Measurements from ENCODE around the gene TPGS1.

The TPGS1 gene

DNA sequence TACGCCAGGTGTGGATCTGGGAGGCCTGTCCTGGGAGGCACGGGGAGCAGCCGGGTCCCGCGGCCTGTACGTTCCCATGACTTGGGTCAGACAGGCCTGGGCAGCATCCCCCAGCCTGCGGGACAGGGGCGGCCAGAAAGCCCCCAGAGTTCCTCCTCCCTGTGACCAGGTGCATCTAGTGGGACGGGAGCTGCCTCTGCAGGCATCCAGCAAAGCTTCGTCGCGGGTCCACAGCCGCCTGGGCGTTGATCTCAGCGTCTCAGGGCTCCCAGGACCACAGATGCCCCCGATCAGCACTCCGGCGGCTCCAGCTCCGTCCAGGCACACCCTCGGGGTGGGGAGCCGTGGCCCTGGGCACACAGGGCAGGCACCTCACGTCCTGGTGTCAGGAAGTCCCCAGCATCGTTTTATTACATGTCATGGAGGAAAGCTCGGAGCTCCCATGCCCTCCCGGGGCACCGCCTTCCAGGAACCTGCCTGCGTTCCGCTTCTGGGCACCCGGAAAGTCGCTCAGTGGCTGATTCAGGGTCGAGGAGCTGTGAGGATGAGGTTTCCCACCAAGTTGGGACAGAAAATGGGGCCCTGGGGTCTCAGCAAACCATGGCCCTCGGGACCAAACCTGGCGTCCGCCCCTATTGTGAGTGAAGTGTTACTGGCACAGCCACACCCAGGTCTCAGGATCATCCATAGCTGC lies 35.0 kb downstream of the TPGS1 start:
- DNase-seq: no peak

DNA sequence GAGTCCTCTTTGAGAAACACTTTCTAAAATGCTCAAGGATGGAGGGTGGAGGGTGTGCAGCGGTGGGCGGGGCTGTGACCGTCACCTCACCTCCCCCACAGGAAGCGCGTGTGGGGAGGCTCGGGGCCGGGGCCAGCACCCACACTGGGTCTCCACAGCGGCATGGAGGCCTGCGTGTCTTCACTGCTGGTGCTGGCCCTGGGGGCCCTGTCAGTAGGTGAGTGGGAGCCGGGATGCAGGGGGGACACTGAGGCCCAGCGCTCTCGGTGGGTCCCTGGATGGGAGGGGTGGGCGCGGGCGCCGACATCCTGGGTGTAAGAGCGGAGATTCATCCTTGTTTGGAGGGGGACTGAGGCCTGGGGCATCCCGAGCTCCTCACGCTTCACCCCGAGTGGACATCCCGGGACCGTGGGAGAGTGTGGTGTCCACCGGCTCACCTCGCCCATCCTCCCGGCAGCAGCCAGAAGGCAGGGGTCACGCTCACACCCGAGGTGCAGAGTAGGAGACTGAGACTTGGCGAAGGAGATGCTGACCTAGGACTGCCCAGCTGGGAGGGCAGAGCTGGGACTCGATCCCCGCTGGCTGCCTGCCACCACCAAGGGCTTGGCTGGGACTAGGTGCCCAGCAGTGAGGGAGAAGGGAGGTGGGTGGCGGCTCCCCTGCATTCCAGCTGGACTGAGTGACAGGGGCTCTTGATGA lies 36.8 kb downstream of the TPGS1 start, which contains the start of gene GZMM:
GZMM (plus strand) TSS at position 144 of the 699 bp plus-strand sequence; CDS start at position 163, 19 bp downstream.
- no peak for DNase-seq

DNA sequence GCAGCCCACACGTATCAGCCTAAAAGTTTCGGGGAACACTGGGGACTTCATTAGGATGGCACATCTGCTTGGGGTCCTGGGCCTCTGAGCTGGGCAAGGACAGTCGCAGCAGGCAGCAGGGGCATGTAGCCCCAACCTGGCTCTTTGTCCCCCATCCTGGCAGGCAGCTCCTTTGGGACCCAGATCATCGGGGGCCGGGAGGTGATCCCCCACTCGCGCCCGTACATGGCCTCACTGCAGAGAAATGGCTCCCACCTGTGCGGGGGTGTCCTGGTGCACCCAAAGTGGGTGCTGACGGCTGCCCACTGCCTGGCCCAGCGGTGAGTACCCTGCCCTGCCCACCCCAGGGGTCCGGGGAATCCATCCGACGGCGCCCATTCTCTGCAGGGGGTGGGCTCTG lies 39.8 kb downstream of the TPGS1 start:
- DNase-seq: no peak

DNA sequence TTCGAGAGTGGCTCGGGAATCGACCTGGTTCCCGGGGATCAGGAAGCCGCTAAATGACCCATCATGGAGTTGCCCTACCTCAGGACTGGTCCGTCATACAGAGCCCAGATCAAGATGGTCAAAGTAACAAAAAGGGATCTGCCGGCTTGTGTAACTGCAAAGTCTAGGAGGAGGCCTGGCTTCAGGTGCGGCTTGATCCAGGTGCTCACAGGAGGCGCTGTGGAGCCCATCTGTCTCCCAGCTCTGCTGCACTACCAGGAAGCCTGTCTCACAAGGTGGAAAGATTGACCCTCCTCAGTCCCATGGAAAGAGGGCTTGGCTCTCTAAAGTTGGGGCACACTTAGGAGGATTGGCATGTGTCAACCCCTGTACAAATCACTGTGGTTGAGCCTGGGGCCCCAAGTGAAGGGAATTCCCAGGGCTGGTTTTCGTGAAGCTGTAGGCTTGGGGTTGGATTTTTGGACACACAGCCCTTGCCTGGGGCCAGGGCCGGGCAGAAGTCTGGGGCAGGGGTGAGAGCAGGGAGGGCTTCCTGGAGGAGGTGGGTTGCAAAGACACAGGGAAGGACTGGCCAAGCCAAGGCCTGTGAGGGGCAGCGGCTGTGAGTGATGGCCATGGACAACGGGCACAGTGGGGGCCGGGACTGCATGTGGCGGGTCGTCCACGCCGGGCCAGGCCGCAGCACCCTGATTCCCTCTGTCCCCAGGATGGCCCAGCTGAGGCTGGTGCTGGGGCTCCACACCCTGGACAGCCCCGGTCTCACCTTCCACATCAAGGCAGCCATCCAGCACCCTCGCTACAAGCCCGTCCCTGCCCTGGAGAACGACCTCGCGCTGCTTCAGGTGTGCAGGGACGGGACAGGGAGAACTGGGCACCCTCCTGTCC lies 40.8 kb downstream of the TPGS1 start:
- no peak for DNase-seq

DNA sequence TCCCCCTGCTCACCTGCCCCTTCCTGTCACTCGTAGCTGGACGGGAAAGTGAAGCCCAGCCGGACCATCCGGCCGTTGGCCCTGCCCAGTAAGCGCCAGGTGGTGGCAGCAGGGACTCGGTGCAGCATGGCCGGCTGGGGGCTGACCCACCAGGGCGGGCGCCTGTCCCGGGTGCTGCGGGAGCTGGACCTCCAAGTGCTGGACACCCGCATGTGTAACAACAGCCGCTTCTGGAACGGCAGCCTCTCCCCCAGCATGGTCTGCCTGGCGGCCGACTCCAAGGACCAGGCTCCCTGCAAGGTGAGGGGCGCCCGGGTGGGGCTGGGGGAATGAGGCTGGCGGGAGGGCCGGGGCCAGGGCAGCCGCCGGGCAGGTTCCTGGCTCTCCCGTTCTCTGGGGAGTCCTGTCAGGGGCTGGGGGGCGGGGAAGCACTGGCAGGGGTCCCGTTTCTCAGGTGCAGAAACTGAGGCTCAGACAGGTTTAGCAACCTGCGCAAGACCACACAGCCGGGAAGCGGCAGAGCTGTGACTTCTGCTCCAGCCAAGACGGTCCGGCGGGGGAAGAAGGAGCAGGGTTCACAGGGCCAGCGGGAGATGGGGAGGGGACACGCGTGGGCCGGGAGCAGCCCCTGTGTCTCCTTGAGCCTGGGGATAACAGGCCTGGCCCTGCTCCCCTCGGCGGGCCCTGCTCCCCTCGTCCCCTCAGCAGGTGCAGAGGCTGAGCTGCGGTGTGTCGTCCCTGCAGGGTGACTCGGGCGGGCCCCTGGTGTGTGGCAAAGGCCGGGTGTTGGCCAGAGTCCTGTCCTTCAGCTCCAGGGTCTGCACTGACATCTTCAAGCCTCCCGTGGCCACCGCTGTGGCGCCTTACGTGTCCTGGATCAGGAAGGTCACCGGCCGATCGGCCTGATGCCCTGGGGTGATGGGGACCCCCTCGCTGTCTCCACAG lies 41.9 kb downstream of the TPGS1 start:
- DNase-seq: no peak

DNA sequence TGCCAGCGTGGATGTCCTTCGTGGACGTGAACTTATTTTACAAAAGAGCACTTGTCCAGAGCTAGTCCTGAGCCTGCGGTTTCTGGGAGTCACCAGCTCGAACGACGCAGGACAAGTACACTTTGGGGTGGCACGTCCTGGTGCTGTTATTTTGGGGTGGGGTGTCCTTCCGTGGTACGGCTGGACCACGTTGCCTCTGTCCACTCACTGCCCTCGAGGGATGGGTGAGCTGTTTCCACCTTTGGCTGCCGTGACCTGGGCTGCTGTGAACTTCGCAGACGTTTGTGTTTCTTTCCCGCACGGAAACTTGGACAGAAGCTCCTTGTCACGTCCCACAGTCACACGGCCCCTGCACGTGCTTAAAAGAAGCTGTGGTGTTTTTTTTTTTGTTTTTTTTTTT lies 47.5 kb downstream of the TPGS1 start:
- DNase-seq: no peak

DNA sequence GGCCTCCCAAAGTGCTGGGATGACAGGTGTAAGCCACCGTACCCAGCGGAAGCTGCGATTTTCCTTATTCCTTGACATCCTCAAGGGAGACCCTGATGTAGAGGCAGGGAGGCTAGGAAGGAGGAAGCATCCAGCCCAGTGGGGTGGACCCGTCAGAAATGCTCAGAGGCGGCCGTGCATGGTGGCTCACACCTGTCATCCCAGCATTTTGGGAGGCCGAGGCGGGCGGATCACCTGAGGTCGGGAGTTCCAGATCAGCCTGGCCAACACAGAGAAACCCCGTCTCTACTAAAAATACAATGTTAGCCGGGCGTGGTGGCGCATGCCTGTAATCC lies 48.1 kb downstream of the TPGS1 start:
- no peak for DNase-seq

DNA sequence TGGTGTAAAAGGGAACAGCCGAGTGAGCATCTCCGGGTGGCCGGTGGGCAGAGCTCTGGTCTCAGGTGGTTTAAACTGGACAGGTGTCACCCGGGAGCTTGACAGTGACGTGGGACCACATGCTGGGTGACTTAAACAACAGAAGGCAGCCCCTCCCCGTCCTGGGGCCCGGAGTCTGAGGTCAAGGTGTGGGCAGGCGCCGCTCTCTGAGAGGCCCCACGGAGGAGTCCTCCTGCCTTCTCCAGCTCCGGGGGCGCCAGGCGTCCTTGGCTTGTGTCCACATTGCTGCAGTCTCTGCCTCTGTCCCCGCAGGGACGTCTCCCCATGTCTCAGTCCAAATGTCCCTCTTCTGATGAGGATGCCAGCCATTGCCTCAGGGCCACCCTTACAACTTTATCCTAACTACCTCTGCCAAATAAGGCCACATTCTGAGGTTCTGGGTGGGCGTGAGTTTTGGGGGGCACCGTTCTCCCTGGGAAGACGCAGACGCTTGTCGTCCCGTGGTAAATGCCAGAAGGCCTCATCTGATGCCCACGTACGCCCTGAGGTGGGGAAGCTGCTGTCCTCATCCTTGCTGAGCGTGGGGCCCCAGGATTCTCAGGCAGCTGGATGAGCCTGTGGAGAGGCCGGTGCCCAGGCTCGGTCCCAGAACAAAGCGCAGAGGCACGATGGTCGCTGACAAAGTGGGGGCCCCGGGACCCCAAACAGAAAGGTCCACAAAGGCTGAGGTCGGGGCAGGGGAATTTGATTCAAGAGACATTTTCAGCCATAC lies 49.5 kb downstream of the TPGS1 start:
- no peak for DNase-seq

DNA sequence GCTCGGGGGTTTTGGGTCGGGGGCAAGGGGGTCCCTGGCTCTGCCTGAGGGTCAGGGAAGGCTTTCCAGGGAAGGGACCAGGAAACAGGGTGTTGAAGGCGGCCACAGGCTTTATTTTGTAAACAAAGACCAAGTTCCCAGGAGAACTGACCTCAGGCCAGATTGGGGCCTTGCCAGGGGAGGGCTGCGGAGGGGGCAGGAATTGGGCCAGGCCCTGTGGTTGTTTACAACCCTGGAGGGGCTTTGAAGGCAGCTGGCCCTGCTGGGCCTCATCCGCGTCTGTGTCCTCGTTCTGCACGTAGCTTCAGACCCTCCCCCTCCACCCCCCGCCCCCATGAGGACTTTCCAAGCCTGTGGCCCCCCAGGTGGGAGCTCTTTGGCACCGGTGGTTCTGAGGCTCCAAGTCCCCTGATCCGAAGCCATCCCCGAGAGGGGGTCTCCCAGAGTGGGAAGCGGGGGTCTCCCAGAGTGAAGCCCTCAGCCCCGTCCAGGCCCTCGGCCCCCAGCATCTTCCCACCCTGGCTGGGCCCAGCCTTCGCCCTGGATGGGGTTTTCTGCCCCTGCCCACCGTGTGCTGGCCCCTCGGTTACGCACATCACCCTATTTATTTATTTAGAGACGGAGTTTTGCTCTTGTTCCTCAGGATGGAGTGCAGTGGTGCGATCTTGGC lies 51.6 kb downstream of the TPGS1 start:
- no peak for DNase-seq

DNA sequence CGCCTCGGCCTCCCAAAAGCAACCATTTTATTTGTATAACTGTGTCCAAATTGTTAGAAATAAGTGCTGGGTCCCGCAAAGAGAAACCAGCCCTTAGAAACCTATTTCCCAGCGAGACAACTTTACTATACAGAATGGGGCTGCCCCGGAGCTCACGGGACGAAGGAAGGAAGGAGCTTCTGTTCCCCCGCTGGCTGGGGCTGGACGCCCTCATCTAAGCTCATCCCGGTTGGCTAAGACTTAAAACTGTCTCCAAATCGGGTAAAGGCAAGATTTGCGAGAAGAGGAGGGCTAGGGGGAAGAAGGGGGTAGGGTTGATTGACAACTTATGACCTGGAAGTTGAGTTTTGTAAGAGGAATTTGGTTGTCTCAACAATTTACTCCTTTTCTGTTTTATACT lies 52.8 kb downstream of the TPGS1 start:
- no peak for DNase-seq

DNA sequence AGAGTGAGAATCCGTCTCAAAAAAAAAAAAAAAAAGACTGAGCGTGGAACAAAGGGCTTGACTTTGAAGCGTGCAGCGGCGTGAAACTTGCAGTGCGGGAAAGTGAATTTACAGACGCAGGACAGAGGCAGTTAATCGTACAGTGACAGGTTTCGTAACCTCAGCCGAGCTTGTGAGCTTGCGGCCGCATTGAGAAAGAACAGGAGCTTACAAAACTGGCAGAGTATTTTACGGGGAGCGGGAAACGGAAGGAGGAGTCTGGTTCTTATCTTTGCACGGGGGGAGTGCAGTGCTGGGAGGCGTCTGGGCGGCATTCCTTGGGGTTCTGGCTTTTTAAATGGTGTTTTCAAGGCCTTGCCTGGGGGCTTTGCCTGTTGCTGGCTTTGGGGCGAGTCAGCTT lies 59.1 kb downstream of the TPGS1 start:
- no peak for DNase-seq

DNA sequence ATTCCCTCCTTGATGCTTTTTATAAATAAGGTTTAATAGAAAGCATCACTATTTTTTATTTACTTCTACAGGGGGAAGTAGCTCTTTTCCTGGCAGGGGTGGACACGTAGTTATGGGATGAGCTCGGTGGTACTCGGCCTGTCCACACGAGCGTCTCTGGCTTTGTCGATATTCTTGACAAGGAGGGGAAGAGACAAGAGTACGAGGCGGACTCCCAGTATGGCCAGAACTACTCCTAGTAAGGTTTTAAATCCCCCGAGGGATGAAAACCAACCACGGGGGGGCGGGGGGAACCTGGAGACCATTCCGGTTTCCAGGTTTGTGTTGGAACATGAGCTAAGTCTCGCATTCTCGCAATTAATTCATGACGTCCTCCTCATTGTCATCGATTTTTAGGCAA lies 59.5 kb downstream of the TPGS1 start:
- DNase-seq: no peak

DNA sequence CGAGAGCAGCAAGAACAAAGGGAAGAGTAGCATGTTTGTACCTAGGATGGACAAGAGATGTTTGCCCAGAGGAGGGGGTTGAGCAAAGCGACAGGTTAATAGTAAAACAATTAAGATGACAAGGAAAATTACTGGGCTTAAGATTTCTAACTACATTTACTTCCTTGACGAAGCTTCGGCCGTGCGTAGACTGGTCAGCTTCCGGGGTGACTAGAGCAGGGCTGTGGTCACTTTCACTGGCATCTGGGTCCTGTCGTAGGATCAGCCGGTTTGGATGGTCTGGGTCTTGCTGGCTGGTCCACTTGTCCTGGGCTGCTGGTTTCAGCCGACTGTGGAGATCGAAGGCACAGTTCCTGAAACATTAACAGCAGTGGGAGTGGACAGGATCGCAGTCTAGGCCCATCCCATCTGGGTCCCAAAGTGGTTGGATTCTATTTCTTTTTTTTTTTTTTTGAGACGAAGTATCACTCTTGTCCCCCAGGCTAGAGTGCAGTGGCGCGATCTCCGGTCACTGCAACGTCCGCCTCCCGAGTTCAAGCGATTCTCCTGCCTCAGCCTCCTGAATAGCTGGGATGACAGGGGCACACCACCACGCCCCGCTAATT lies 60.1 kb downstream of the TPGS1 start:
- DNase-seq: no peak

Data from NCI-H774 (cell line).